OCI-M2 (cell line): Measurements from ENCODE around the gene CUL1.
"Not testable (repeated sequence)": the region's sequence is repeated elsewhere in the genome, so short reads cannot be mapped to it uniquely, and the experiment has no call there.

Experiments used
- DNase-seq: peaks from one replicate; lab custom pipeline; 2025; ENCODE audit not compliant: unreplicated experiment; lab: John Stamatoyannopoulos, UW

The CUL1 gene

DNA sequence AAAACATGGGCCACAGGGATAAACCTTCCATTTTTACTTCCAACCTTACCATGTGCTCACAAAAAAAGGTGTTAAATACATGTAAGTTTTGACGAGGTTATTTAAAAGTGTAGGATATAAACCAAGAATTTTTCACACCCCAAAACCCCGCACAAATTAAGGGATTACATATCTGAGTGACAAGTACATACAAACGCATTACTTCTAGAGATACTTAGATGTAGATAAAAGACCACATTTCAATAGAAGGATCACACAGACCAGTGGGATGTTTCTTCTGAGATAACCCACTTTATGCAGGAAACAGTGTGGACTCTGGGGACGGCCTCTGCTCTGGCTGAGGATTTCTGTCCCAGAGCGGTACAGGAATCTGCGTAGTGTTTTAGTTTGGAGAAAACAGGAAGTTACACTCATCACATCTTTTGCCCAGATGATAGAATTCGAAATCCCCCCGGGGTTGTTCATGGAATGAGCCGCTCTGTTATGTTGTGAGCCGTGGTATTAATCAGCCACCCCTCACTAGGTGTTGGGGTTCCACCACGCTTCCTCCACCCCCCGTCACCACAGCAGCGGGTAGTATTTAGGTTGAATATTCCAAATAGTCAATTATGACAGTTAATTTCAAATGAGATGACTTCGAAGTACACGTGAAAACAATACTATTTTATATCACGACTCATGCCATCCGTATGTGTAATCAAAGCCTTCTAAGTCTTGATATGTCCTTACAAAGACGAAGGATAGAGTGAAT lies 1.3 kb upstream of the CUL1 start:
- no peak for DNase-seq

DNA sequence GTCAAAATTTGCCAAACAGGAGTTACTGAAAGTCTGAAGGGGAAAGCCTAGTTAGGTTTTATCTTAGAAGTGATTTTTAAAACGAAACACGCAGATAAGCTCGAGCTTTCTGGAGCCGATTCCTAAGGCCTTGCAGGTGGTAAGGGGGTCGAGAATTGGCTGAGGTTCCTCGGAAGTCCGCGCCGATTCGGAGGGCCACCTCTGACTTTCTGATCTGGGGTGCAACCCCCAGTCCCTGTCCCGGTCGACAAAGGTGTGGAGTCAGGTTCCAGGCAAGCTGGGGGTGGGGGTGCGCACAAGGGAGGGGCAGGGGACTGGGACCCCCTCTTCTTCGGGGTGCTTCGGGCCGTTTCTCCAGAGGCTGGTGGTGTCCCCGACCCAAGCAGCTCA lies 701 bp upstream of the CUL1 start:
- DNase-seq = no peak

DNA sequence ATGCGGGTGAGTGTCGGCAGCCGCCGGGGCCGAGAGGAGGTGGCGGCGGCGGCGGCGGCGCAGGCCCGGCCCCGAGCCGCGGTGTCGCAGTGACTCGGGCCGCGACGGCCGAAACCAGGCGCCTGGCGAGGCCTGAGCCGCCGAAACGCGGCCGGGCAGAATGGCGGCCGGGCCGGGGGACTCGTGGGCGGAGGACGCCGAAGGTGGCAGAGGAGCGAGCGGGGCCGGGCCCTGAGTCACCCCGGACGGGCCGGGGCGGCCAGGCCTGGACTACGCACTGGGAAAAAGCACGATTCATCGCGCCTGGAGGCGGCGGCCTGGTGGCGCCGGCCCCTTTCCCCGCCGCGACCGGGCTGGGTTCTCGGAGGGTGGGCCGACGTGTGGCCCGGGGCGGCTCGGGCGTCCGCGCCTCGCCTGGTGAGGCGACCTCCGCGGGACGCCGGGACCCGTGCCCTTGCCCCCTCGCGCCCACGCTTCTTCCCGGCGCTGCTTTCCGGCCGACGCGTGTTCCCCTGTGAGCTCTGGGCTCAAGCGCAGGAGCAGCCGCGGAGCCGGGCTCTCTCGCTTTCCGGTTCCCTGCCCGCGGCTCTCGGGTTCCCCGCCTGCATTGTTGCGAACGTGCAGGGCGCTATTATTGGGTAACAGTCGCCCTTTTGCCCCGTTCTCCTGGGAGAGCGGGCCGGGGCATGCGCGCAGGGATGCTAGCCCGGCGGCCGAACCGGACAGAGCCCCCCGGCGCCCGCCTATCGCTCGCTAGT lies 500 bp downstream of the CUL1 start:
- DNase-seq = no peak

DNA sequence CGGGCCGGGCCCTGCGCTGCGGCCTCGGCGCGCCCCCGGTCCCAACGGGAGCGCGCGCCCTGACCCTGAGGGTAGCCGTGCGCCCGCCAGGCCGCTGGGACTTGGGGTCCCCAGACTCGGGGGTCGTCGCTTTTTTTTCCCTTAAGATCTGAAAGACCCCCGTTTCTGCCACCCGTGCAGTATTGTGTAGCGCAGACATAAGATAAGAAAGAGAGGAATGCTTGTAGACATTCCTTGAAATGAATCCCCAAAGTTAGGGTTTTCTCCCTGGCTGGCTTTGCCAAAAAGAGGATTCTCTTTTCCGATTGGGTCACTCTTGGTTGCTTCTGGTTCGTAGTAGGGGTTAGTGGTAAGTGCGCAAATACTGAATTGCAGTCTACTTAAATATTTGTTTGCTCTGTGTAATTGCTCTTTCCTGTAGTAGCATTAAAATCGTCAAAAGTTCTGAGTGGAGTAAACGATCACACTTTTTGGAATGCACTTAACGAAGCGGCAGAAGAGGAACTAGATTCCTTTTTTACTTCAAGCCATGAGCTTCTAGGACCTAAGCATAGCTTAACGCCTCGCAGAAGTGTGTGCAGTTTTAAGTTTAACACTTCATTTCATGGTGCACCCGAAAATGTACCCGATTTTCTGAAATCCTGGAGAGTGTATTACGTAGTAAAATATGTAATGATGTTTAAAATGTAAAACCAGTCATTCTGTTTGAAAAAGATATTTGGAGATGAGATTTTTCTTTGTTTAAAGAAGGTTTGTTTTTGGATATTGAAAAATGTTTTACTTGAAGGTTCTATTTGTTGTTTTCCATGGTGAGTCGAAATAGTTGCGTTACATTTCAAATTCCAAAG lies 1.3 kb downstream of the CUL1 start:
- DNase-seq = no peak

DNA sequence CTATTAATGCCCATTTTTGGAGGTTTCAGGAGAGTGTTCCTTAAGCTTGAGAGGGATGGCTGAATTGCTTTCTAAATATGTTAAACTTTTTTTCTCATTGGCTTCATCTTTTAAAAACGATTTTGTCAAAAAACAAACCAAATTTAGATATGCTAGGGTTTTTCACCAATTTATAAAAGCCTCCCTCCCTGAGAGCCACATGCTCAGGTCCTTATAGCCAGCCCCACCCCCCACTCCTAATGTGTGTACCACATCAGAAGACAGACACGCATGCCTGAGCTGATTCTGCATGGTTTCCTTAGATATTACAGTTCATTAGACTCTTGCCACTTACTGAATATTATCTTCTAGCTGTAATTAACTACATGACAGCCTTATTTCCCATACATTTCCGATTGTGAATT lies 2.0 kb downstream of the CUL1 start:
- DNase-seq = peak; percentile 48

DNA sequence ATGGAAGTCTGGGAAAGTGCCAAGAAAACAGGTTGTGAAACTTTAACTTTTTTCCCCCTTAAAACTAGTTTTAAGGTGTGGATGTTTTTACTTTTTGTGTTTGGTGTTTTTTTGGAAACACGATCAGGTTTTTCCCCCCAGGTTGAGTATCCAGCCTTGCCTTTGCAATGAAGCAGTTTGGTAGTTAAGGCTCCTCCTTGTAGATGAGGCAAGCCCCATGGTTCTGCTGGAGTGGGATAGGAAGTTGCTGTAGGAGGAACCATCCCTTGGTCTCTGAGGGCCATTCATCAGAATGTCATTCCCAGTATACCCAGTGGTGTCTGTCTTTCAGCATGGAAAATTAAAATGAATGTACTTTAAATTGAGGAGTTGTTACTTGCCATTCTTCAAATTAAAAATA lies 2.7 kb downstream of the CUL1 start:
- DNase-seq = no peak

DNA sequence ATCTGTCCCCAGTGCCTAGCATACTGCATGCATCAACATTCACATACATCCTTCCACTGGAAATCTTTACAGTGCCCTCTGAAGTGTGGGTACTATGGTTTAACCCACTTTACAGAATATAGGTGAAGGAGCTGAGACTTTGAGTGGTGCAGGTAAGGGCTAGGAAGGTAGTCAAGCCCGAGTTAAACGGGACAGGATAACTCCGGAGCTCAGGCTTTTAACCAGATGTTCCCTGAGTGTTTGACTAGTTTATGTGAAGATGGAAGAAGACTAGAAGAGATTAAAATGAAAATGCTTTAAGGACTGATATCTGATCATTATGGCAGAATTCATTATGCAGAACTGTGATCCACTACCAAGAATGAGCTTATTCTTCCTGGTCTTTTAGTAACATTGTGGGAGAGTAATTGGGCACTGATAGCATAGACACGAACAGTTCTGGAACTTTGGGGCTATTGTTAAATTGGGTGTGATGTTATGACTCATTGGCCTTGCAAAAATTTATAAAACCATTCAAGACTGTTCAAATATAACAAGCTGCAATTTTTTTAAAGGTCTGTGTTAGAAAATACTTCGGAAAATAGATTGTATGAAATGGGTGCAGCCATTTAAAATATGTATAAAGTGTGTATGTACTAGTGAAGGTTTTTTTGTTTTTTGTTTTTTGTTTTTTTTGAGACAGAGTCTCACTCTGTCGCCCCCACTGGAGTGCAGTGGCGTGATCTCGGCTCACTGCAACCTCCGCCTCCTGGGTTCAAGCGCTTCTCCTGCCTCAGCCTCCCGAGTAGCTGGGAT lies 4.4 kb downstream of the CUL1 start:
- no peak for DNase-seq

DNA sequence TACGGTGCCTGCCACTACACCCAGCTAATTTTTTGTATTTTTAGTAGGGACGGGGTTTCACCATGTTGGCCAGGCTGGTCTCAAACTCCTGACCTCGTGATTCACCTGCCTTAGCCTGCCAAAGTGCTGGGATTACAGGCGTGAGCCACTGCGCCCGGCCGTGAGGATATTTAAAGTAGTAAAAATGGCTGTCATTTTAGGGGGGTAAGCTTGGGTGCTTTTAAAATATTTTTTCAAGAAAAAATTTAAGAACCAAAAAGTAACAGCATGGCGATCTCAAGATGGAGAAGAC lies 4.9 kb downstream of the CUL1 start:
- not testable (repeated sequence) for DNase-seq

DNA sequence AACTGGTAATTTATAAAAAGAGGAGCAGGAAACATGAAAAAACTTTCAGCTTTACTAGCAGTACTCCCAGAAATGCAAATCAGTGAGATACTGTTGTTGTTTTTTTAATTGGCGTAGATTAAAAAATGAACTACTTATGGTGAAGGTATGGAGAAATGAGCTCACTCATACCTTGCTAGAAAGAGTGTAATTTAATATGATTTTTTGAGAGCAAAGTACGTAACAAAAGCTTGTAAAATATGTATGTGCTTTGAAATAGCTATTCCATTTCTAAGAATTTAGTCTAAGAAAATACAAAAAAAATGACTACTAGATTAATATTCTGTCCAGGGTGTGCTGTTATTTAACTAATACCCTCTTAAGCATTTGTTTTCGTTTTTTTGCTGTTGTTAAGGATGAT lies 5.5 kb downstream of the CUL1 start:
- DNase-seq = no peak

DNA sequence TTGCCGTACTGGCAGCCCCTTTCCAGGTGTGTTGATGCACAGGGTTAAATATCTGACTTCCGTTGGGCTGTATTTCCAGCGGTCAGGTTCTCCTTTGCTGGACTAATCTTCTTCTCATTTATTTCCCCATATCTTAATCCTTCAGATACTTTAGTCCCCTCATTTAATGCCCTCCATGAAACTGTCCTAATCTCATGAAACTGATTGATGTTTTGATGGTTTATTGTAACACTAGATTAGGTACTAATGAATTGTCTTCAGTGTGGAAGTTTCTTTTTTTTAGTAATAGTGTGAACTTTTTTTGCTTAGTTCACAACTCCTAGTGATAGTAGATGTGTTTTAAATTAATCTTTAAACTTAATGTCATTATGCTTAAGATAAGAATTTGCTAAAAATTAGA lies 6.3 kb downstream of the CUL1 start:
- no peak for DNase-seq

DNA sequence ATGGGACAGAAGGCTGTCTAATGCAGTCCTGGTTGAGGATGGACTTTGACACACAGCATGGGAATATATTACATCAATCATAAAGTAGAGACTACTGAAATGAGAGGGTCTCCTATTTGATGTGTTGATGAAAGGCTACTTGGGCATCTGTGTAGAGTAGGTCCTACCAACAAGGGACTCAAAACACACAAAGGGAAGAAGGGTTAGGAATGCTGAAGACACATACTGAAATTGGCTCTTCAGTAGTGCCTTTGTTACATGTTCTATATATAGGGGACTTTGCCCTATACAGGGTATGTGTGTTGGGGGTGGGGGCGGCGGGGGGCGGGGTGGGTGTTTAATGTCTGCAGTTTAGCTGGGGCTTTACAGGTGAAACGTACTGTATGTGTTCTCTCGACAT lies 7.7 kb downstream of the CUL1 start:
- DNase-seq = no peak

DNA sequence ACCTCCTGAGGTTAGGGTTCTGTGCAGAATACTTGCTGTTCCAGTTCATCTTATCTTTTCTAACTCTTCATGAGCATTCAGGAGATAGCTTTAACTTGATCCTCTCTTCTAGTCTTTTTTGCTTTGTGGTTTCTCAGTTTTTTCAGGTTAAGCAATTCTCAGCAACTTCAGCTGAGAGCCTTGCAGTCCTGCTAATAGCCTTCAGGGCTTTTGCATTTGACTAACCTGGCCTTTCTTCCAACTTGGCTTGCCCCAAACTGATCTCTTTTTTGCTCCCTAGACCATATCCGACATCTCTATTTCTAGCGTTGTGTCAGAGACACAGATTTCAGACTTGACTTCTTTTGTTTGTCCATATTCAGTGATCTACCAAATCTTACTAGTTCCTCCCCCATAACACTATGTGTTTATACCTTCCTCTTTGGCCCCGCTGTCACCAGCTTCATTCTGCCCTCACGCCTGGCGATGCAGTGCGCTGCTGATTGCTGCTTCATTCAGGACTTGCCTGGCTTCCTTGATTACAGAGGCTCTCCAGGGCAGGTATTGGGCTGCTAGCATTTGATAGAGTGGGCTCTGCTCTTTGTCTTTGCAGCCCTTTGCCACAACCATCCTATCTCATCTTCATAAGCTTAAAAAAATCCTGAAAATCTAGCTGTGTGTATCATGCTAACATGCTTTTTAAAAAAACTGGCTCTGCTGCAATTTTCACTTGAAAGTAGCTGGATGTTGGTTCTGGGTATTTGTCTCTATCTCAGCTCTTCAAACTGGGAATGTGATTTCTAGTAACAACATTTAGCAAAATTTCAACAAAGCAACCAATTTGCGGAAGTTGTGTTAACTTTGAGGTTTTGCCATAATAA lies 9.6 kb downstream of the CUL1 start:
- DNase-seq = no peak

DNA sequence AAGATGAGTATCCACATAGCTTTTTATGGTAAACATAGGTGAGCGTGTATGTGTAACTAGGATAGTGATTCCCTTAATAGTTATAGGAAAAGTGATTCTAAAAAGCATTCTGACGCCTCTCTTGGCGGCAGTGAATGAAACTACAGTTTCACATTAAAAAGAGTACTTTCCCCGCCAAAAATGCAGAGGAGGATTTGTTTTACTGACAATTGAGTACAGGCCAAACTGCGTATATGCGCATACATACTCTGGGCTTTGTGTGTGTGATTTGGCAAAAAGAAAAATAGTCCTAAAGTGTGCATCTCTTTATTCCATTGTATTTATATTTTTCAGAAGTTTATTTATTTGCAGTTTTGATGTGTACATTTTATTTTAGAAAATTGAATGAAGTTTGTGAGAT lies 10.3 kb downstream of the CUL1 start:
- DNase-seq = no peak

DNA sequence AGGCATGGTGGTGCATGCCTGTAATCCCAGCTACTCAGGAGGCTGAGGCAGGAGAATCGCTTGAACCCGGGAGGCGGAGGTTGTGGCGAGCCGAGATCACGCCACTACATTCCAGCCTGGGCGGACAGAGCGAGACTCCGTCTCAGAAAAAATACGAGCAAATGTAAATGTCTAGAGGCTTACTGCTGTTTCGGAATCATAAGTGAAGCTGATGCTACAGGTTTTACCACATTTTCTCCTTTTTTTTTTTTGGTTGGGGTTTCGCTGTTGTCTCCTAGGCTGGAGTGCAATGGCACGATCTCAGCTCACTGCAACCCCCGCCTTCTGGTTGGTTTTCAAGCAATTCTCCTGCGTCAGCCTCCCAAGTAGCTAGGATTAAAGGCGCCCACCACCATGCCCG lies 11.7 kb downstream of the CUL1 start:
- not testable (repeated sequence) for DNase-seq

DNA sequence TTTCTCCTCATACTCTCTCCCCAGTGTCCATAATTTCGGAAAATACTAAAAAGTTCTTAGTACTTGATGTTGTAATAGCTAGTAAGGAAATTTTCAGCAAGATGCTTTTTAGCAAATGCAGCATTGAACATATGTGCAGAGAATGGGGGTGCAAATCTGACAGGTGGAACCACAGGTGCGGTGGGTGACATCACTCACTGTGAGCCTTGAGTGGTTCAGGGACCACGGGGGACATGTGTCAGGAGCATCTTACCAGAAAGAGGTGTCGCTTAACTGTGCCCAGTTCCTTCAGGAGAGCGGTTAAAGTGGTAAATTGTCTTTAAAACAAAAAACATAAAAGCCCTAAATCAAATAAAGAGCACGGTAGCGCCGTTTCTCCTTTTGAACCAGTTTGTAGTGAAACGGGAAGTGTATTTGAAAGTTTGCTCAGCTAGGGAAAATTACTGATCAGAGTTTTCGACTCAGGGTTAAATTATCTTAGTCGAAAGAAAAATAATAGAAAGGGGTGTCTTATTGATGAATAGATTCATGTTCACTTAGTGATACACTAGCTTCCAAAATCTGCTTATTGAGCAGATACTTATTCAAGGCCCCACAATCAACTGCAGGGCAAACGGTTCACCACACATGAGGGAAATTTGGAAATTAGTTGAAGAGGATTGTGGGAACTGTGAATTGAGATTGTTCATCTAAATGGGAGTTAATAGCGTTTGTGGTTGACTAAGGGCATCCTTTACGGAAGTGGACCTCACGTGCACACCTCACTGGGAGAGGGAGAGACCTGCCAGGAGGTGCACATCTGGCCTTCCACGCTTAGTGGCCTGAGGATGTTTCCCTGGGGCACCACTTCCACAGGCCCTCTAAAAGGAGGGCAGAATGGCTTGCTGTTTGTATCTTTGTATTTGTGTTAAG lies 12.7 kb downstream of the CUL1 start:
- no peak for DNase-seq

DNA sequence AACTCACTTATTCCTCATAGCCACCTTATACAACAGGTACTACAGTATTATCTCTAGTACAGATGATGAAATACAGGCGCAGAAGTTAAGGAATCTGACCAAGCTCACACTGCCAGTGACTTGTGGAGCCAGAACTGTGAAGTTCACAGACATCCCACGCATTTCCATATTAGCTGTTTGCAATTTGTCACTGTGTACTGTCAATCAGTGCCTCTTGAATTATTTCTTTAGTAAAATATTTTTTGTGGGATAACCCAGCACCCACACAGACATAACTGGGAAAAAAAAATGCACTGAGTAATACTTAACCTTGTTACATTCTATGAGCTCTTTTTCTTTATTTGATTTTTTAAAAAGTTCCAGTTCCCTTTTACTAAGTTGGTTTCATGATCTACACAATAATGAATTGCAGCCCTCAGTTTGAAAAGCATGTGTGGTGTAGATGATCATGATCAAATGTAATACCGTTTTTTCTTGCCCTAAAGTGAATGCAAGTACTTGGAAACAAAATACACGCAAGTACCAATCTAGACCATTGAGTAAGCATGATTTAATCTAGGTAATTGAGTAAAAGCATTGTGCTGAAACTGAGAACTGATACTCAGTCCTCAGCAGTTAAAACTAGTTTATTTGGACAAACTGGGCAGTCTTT lies 14.1 kb downstream of the CUL1 start:
- DNase-seq = no peak

DNA sequence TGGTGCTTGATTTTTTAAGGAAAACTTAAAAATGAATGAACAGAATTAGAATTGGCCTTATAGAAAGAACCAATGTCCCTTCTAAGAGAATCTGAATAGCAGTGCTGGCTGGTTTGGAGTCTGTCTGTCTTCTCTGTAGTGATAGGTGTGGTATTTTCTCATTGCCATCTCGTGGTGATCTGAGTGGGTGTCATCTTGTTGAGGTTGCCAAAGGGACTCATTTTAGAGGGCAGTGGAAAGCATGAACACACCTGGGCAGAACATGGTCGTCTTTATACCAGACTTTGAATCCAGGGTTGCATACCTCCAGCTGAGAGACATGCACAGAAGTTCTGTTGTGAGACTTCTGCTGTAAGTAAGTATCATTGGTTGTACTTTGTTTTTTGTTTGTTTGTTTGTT lies 15.8 kb downstream of the CUL1 start:
- DNase-seq = no peak

DNA sequence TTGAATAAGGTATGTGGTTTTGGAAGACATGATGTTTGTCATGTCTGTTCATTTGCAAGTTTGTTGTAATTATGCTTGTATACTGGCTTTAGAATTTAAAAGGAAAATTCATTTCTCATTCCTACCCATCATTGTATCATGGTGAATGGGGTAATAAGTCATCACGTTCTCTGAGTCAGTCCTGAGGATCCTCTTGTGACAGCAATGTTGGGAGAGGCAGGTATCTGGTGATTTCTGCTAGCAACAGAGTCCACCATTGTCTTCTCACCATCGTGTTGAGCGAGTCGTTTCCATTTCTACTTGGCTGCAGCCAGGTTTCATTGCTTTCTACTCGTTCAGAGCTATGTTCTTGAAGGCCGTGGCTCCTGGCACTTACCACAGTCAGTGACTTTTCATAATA lies 16.3 kb downstream of the CUL1 start:
- no peak for DNase-seq

DNA sequence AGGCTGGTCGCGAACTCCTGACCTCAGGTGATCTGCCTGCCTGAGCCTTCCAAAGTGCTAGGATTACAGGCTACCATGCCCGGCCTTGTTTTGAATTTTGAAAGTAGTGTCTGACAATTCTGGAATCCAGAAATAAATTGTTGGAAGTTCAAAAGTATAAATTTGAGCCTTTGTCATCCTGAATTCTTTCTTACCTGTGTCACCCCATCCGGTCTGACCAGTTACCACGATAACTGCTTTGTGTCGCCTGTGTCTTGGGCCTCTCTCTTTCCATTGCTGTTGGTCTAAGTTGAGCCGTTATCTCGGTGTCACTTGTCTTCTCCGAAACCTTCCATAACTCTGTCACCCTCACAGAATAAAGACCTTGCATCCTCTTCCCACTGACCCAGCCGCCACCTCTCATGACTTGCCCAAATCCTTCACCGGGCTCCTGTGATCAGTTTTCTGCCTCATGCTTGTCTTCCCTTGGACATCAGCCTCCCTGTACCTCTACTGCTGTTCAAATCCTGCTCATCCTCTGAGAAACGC lies 18.6 kb downstream of the CUL1 start:
- DNase-seq = no peak
